Measurements from ENCODE around the gene SMOC1.

DNA sequence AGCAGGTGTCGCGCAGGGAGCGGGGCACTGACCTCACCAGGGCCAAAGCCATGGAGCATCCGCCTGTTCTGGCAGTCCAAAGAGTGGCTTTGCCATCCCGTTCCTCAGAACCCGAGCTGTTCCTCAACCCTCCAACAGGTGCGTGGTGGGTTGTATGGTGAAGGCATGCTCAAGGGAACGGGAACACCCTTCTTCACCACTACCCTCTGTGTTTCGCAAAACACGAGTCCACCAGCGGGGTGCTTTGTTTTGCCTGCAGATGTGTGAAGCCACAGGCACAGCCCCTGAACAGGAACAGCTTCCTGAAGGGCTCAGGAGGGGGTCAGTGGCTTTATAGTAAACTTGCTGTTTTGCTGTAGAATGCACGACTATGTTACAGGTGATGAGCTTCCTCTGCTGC lies 52.7 kb downstream of the SMOC1 start:
- TF ChIP-seq CTCF (IDR thresholded peaks at IDR 0.05) (no peak), ZFX (IDR thresholded peaks at IDR 0.05; ENCODE audit: borderline replicate concordance) (no peak)
